CD4-positive, alpha-beta T cell treated with Interleukin-4 for 4 hours (primary cell): ENCODE data around the gene ZDHHC14.
"Not testable (repeated sequence)": the region's sequence is repeated elsewhere in the genome, so short reads cannot be mapped to it uniquely, and the experiment has no call there.

ENCODE experiments used
- DNase-seq: peaks from one replicate; pipeline ENCODE4 v3.0.0-alpha.2; 2020

The ZDHHC14 gene

GRCh38 chr6:157408427-157408826, 27.4 kb downstream of the ZDHHC14 start:
- not testable (repeated sequence) for DNase-seq

- no peak for DNase-seq
Observed at GRCh38 chr6:157410045-157410444, 29.1 kb downstream of the ZDHHC14 start.

DNA sequence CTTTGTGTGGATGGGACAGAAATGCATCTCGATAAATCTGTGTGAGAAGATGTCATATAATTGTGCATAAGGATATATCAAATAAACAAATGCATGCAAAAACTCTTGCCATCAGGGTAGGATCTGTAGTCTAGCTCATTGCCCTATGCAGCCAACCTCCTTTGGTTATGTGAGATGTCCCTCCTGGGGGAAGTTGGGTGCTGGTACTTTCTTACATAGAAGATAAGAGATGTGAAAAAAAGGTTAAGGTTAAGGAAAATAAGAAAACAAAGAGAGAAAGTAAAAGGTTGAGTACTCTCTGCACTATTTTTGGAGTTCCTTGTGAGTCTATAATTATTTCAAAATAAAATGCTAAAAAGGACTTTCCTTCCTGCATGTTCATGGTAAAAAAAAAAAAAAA, 30.4 kb downstream of the ZDHHC14 start:
- DNase-seq = no peak

- no peak for DNase-seq
Observed at GRCh38 chr6:157412791-157413190, 31.8 kb downstream of the ZDHHC14 start.

- DNase-seq = no peak
Observed at GRCh38 chr6:157420497-157420896, 39.5 kb downstream of the ZDHHC14 start.

- DNase-seq = no peak
Observed at GRCh38 chr6:157424491-157425020, 43.6 kb downstream of the ZDHHC14 start.

- DNase-seq = no peak
Observed at GRCh38 chr6:157427969-157428368, 47.0 kb downstream of the ZDHHC14 start.

- DNase-seq = no peak
Observed at GRCh38 chr6:157428427-157429202, 47.6 kb downstream of the ZDHHC14 start.

DNA sequence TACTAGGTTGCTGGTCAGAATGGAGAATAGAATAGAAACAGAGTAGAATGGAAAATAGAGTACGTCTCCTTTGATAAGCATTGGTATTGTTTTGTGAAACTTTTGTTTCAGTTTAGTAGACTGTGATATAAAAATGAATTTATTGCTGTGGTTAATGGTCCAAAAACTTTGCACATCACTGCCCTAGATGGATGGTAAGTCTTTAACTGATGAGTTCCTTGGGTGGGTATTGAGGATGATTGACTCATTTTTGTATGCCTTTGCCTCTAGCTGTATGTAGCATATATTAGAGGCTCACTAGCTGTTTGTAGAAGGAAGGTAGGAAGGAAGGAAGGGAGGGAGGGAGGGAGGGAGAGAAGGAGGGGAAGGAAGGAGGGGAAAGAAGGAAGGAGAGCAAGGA, 48.3 kb downstream of the ZDHHC14 start:
- DNase-seq = no peak

DNA sequence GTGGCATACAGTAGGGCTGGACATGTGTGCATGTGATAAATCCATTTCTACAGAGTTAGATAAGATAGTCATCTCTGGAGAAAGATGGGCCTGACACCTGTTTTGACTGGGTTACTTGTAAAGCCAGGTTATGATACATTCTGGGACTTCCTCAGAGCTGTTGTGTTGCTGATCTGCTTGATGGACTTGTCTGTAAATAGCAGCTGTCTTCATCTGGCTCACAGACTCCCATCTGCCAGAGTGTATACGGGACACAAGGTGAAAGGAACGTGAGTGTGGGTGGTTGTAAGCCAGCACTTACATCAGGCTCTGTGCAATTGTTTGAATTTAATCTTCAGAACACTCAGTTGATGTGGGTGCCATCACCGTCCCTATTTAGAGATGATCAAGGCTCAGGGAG, 49.8 kb downstream of the ZDHHC14 start:
- no peak for DNase-seq

DNA sequence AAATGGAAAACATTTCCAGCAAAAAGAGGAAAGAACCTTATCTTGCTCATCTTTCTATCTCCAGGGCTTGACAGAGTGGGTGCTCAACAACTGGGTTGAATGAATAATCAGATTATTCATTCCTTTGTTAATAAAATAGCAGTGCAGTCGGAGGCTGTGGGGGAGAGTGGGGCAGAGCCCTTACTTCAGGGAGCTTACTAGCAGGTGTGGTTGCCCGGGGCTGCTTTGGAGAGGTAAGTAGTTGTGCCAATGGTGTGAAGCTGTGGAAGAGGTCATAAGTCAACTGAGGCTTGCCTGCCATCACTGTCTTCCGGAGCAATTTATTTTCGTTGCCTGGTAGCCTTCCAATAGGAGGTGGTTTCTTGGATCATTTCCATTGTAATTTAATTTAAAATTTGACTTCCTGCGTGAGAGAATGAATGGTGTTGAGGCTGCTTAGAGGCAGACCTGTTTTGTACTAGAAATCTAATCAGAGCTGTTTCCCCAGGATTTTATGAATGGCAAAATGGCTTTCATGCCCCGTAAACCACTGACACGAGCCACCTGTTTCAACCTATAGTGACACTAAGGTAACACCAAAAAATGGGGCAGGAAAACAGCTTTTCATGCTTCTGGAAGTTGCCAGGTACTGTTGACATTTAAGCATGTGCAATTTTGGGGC, 51.4 kb downstream of the ZDHHC14 start:
- no peak for DNase-seq

DNA sequence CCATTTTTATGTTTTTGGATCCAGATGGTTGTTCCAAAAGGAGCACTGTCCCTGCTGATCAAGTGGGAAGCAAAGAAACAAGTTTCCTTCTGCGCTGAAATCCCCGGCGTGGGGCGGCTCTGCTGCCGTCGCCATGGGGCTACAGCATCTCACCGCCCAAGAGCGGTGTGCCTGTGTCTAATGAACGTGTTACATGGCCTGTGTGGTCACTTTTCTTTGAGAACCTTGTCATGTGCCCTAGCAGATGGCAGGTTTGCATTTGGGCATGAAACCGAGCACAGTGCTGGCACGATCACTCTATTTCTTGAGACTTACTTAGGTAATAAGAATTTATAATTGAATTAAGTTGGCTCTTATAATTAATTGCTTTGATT, 51.9 kb downstream of the ZDHHC14 start:
- DNase-seq = no peak

GRCh38 chr6:157433678-157434081, 52.7 kb downstream of the ZDHHC14 start:
- DNase-seq = no peak

DNA sequence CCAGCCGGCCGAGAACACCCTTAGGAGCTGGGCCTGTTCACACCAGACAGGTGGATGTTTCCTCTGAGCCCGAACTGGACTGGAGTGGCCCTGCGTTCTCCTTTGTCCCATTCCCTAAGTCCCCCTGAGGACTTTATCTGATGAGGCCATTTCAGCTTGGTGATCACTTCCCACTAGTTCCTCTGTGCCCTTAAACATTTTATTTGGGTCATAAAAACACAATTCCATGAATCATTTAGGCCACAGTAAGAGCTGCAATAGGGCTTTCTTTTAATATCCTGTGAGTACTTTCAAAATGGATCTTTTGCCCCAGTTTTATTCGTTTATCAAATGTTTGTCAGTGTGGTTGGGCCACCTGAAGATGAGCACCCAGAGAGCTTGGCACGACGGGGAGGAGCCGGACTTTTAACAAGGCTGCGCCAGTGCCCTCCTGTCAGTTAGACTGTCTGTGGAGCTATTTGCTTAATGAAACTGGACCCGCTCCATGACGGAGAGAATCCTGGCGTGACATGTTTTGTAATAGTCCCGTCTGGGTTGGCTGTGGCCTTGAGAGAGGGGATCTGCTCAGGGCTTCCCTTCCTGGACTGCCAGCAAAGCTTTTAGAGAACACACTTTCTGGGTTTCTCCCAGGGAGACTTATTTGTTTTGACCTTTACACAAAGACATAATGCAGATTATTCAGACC, 53.5 kb downstream of the ZDHHC14 start:
- no peak for DNase-seq

DNA sequence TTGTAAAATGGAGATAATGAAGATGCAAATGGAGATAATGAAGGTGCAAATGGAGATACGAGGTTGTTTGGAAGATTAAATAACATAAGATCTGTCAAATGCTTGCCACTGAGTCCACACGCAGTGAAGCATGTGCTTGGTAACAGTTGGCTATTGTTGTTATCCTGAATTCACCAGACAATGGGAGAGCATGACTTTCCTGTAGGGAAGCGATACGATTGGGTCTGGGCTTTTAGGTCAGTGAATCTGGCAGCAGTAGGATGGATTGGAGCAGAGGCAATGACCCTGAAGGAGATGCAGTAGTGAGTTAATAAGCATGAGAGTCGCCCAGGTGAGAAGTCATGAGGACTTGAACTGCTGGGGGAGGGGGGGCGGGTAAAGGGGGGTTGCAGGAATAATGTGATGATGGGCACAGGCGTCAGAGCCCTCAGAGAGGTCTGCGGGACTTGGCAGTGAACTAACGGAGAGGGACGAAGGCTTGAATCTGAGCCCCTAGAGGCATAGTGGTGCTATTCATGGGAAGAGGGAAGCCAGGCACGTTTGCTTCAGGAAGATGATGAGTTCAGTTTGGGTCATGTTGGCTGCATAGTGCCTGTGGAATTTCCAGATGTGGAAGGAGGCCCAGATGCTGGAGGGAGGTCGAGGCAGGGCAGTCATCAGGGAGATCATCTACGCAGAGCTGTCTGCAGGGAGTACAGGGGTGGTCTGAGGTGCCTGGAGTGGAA, 55.4 kb downstream of the ZDHHC14 start:
- DNase-seq = no peak

GRCh38 chr6:157436944-157437336, 56.0 kb downstream of the ZDHHC14 start:
- no peak for DNase-seq

- no peak for DNase-seq
Observed at GRCh38 chr6:157438611-157439111, 57.7 kb downstream of the ZDHHC14 start.

DNA sequence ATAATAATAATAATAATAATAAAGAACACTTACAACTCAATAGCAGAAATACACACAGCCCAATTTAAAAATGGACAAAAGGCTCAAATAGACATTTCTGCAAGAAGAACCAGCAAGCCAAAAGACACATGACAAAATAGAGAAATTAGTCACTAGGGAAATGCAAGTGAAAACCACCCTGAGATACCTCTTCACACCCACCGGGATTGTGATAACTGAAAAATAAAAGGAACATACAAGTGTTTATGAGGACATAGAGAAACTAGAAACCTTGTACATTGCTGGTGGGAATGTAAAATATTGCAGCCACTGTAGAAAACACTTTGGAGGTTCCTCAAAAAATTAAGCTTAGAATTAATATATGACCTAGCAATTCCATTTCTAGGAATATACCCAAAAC, 59.2 kb downstream of the ZDHHC14 start:
- DNase-seq = no peak

DNA sequence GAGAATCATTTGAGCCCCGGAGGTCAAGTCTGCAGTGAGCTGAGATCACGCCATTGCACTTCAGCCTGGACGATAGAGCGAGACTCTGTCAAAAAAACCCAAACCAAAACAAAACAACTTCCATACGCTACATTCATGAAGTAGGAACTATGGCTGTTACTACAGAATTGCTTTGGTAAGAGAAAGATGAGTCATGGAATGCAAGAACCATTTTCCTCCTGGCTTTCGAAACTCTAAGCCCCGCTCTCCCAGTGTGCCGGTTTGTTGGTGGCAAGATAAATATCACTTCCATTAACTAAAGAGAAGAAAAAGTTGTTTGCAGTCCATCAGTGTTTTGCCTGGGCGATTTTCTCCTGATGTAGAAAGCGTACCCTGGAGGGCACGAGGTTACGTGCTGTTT, 61.3 kb downstream of the ZDHHC14 start:
- no peak for DNase-seq

GRCh38 chr6:157443066-157443800, 62.2 kb downstream of the ZDHHC14 start:
- no peak for DNase-seq

DNA sequence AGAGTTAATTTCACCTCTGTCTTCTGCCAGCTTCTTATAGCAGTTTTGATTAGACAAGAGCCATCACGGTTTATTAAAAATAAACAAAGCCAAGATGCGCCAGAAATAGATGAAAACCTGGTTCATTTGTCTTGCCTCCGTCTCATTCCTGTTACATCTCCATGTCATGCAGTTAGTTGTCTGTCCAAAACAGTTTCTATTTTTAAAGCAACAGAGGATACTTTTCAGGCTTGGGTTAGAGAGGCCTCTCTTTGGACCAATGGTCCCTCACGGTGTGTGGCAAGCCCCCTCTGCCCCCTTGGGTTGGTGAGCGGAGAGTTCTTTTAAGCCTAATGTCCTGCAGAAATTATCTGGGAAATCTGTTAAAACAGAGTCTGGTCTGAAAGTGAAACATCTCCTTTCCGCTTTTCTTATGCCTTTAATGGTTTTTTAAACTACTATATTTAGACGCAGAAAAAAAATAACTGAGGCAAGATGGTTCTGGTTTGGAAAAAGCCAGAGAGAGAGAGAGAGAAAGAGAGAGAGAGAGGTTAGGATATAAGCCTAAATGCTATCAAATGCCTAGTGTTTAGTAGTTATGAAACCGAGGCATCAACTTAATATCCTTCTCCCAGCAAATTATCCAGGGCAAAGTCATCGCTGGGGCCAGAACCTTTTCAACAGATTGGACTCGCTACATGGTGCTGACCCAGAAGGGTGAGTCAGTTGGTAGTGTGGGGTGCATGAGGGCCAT, 64.5 kb downstream of the ZDHHC14 start:
- no peak for DNase-seq
